Posterior vena cava (tissue), 2 donors: Measurements from ENCODE around the gene AMBRA1. TPM values are rescaled to one million over a fixed set of nuclear protein-coding genes. Genes with fewer than 3 reads are reported as not detected.
"Not testable (repeated sequence)": the region's sequence is repeated elsewhere in the genome, so short reads cannot be mapped to it uniquely, and the experiment has no call there.

Experiments used
- DNase-seq: peaks from one replicate; pipeline ENCODE4 v3.0.0-alpha.2; 2020; ENCODE audit warnings: low spot score
- intact Hi-C, 2 donors: fragments of 100-400 bp; cut with DNase I; formaldehyde crosslinking; loops; one replicate each; pipeline versions ENCODE4 v1.14.1 to v1.14.2; 2022 to 2023
- total RNA-seq, 2 donors: library from RNA; stranded (reverse); fragmentation: NEBNext Ultra II Directional; extraction: Animal tissue kit (Norgen Biotek cat#: 25700); gene quantifications; one replicate each; pipeline ENCODE4 v1.2.1, GENCODE V29; 2021
- donor health status: DM: yes; HTN: yes; CAD: no.
- donor health status: DM: yes; HTN: yes; CAD: no.

AMBRA1 gene
- total RNA-seq, 2 donors from 2014 or later = 25.9 to 27.3 TPM

DNA sequence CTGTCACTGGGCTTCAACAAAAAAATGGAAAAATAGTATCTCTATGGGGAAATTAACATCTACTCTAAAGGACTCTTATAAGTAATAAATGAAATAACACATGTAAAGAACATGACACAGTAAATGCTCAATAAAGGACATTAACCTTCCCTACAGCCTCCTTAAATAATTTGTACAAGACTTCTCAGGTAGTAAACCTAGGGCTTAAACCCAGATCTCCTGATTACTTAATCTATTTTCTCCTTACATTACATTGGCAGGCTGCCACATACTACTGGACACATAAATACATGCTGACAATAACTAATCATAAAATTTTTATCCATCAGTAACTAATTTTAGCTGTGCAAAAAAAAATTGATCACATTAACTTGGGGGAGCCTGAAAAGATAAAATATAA, 4.9 kb downstream of the AMBRA1 start:
- DNase-seq = no peak
- intact Hi-C loops = no loop called here

- intact Hi-C loops = no loop called here
- DNase-seq = no peak
Measured at GRCh38 chr11:46588131-46588530, 5.7 kb downstream of the AMBRA1 start.

GRCh38 chr11:46583513-46583912, 10.3 kb downstream of the AMBRA1 start:
- intact Hi-C loops, DNase-seq: not testable (repeated sequence)

GRCh38 chr11:46582588-46582987, 11.2 kb downstream of the AMBRA1 start:
- intact Hi-C loops = no loop called here
- no peak for DNase-seq

- no peak for DNase-seq
- intact Hi-C loops = no loop called here
Measured at GRCh38 chr11:46577058-46577457, 16.8 kb downstream of the AMBRA1 start.

- DNase-seq = no peak
- intact Hi-C loops = no loop called here
Measured at GRCh38 chr11:46574656-46575055, 19.2 kb downstream of the AMBRA1 start.

- DNase-seq = no peak
Measured at GRCh38 chr11:46570790-46571398, 22.9 kb downstream of the AMBRA1 start.

GRCh38 chr11:46565232-46565840, 28.5 kb downstream of the AMBRA1 start:
- no peak for DNase-seq
- intact Hi-C loops = no loop called here

More at GRCh38 chr11:46570790-46571398, 22.9 kb downstream of the AMBRA1 start:
- intact Hi-C loops = no loop called here

DNA sequence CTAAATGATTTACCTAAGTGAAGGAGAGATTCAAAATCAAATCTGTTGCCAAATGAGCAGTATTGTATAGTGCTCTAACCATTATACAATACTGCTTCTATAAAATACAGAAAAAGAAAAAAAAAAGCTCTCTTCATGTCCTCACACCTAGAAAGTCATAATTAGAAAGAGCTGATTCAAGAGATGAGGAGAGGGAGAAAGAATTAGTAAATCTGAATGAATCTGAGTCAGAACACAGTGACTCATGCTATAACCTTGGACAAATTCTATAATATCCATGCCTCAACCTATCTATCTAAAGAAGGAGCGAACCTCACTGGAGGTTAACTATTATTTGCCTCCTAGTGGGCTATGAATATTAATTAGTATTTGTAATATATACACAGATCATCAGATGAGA, 29.4 kb downstream of the AMBRA1 start:
- no peak for DNase-seq
- intact Hi-C loops = no loop called here

DNA sequence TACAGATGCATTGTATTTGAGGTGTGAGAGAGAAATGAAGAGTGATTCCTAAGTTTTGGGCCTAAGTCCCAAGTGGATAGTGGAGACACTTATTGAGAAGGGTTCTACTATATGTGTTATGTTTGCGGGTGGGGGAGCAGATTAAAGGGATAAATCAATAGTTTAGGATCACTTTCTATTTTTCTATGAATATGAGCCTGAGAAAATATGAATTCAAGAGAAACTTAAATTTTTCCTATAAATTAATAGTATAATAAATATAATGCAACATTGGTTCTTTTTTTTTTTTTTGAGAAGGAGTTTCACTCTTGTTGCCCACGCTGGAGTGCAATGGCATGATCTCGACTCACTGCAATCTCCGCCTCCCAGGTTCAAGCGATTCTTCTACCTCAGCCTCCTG, 31.3 kb downstream of the AMBRA1 start:
- DNase-seq = no peak
- intact Hi-C loops = no loop called here

DNA sequence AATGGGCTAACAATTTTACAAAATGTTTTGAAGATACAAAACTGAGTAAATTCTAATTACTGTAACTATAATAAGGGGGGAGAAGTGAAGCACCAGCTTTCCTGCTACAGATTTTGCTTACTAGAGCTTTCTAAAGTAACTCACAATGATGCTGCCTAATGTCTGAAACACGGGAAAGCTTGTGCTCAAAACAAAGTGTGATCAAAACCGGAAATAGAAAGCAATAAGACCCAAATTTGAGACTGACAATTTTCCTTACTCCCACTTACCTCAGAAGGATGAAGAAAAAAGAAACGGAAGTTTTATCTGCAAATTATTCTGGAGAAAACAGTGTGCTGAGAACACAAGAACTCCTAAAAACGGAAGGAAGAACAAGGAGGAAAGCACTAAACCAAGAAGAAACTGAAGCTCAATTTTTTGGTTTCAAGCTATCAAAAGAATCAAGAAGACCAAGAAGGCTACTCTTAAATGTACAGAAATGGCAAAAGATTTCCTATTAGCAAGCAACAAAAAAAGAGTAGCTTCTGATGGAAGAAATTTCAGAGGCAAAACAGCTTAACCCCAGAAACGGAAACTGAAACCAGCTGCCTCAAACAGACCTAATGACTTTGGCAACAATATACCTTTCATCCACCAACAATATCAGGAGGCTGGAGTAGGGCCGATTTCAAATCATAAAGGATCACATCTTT, 33.4 kb downstream of the AMBRA1 start:
- no peak for DNase-seq
- intact Hi-C loops = no loop called here

DNA sequence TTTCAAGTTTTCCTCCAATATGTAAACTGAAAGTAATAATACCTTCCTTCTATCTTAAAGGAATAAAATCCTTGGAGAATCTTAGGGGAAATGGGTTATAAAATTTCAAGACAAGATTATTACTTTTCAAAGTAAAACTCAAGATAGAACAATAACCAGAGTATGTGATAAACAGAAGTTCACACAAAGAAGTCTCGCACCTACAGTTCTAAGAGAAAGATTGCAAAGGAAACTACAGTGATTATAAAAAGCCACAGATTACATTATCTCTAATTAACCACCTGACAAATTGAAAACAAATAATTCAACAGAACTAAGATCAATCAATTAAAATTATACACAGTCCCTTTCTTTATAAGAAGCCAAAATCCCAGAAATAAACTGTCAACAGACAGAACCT, 34.0 kb downstream of the AMBRA1 start:
- intact Hi-C loops = no loop called here
- DNase-seq = no peak

DNA sequence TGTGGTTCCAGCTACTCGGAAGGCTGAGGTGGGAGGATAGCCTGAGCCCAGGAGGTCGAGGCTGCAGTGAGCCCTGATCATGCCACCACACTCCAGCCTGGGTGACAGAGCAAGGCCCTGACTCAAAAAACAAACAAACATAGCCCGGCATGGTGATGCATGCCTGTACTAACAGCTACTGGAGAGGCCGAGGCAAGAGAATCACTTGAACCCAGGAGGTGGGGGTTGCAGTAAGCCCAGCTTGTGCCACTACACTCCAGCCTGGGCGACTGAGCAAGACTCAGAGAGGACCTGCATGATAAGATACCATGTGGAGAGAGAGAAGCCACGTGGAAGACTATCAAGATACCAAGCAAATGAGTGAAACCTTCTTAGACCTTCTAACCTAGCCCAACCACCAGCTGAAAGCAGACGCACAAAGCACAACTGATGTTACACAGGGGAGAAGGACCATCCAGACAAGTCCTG, 36.1 kb downstream of the AMBRA1 start:
- intact Hi-C loops = no loop called here
- no peak for DNase-seq

DNA sequence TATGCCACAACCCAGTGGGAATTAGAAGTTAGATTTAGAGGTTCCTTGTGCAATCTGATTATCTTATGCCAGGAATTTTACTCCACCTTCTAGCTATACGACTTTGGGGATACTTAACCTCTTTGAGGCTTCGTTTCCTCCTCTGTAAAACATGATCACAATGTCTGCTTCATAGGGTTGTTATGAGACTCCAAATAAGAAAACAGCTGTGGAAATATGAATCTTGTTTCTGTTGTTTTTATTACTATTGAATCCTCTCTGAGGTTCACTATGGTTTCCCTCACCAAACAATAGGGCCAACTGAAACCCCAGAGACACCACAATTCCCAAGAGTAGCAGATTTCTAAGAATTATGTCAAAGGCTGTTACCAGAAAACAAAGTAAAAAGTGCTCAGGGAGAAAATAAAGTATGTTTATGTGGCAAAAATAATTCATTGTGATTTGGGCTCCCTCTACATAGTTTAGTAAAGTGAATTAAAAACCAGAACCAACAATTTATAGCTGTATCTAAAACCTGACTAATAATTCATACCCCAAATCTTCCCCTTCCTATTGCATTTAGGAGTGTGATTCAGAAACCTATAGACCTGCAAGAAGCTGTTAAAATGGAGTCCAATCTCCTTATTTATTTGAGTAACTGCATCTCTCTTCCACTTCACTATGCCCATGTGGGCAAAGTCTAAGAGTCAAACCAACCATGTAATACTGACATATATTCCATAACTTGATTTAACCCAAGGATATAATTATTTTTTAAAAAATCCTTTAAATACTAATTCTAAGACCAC, 38.4 kb downstream of the AMBRA1 start:
- DNase-seq = no peak
- intact Hi-C loops = loop anchor here in 1 of 2 donors (1.0 kb wide), 1 partner anchor 32 kb away; no protein-coding TSS in a partner anchor

- intact Hi-C loops = no loop called here
- DNase-seq = no peak
Measured at GRCh38 chr11:46554213-46555147, 39.3 kb downstream of the AMBRA1 start.

DNA sequence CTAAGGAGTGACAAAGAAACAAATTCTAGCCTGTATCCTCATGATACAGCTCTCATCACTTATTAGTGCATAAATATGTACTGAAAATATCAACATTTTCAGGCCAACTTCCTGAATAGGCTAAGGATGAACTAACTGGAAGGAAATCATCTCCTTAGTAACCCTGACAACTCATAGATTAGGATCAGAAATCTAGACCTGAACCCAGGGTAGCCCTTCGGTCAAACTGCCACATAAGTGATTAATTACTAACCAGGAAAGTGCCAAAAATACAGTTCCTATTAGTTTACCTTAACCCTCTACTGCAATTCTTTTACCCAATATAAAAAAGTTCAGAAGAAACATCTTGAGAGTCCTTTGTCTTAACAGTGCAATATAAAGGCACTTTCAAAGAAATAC, 40.0 kb downstream of the AMBRA1 start:
- intact Hi-C loops = no loop called here
- no peak for DNase-seq

- no peak for DNase-seq
- intact Hi-C loops = no loop called here
Measured at GRCh38 chr11:46551261-46551660, 42.6 kb downstream of the AMBRA1 start.

DNA sequence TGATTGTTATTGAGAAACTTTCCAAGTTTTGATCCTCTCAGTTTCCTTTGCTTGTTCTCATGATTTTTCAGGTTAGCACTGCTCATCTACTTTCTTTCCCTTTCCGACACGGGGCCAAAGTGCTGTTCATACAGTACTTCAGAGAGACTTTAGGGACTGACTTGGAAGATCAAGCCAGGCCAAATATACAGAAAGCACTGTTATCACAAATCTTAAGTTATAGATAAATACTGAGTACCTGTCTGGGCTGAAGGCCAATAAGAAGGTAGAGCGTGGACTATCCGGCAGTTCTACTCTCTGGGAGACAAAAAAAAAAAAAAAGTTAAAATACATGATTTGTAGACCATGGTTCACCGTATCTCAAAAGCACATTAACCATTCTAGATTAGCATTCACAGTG, 46.2 kb downstream of the AMBRA1 start:
- no peak for DNase-seq
- intact Hi-C loops = no loop called here

DNA sequence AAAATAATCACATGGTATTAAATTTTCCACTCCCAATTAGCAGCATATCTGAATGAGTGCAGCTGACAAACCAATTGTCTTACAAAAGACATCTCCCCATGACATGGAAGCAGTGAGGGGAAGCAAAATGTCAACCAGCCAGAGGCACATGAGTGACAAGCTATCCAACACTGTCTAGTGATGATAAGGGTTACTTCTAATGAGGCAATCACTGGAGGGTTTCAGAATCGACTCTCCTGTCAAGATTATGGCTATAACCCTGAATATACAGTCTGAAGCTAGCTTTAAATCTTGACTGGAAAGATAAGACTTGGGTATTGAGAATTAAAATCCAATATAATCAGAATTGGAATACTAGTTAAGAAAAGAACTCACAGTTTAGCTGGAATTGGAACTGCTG, 50.3 kb downstream of the AMBRA1 start:
- intact Hi-C loops = no loop called here
- DNase-seq = no peak
